HG02642 (cell line): ENCODE results near the gene PCMTD2.
"Not testable (repeated sequence)": the region's sequence is repeated elsewhere in the genome, so short reads cannot be mapped to it uniquely, and the experiment has no call there.

Source experiments
- ATAC-seq: cut with Tn5 transposase; IDR thresholded peaks from one replicate; pipeline ENCODE4 v1.9.1; 2021; ENCODE audit warnings: mild to moderate bottlenecking; ENCODE audit not compliant: unreplicated experiment, poor library complexity

PCMTD2 gene

GRCh38 chr20:64223526-64224067 lies 32.0 kb upstream of the PCMTD2 start:
- ATAC-seq: no peak

- ATAC-seq: no peak
Observed at GRCh38 chr20:64224351-64225170, 31.0 kb upstream of the PCMTD2 start.

- no peak for ATAC-seq
Observed at GRCh38 chr20:64225171-64225595, 30.4 kb upstream of the PCMTD2 start.

- ATAC-seq: no peak
Observed at GRCh38 chr20:64225828-64226598, 29.5 kb upstream of the PCMTD2 start.

- ATAC-seq: no peak
Observed at GRCh38 chr20:64226686-64227580, 28.6 kb upstream of the PCMTD2 start.

GRCh38 chr20:64228086-64228653 lies 27.4 kb upstream of the PCMTD2 start:
- no peak for ATAC-seq

GRCh38 chr20:64228751-64229506 lies 26.6 kb upstream of the PCMTD2 start:
- no peak for ATAC-seq

- no peak for ATAC-seq
Observed at GRCh38 chr20:64229507-64230061, 26.0 kb upstream of the PCMTD2 start.

- ATAC-seq: no peak
Observed at GRCh38 chr20:64230461-64231145, 24.9 kb upstream of the PCMTD2 start.

- ATAC-seq: no peak
Observed at GRCh38 chr20:64231621-64232550, 23.7 kb upstream of the PCMTD2 start.

GRCh38 chr20:64232794-64233193 lies 22.8 kb upstream of the PCMTD2 start:
- ATAC-seq: no peak

GRCh38 chr20:64233725-64234124 lies 21.8 kb upstream of the PCMTD2 start:
- no peak for ATAC-seq

- no peak for ATAC-seq
Observed at GRCh38 chr20:64234291-64234791, 21.2 kb upstream of the PCMTD2 start.

- not testable (repeated sequence) for ATAC-seq
Observed at GRCh38 chr20:64234921-64235565, 20.5 kb upstream of the PCMTD2 start.

- no peak for ATAC-seq
Observed at GRCh38 chr20:64236137-64237088, 19.1 kb upstream of the PCMTD2 start.

- no peak for ATAC-seq
Observed at GRCh38 chr20:64237316-64237715, 18.2 kb upstream of the PCMTD2 start.
